HG02759 (cell line): Measurements from ENCODE around the gene OR6P1.

Source experiments
- ATAC-seq: cut with Tn5 transposase; IDR thresholded peaks from one replicate; pipeline ENCODE4 v1.9.1; 2021; ENCODE audit warnings: mild to moderate bottlenecking, moderate library complexity; ENCODE audit not compliant: unreplicated experiment

The OR6P1 gene

GRCh38 chr1:158570480-158570879, at the start of gene OR6P1:
Gene OR6P1, minus strand, starts transcription at chr1:158570580. Its CDS starts 6,976 bp downstream, at chr1:158563604.
- ATAC-seq = no peak

- ATAC-seq = no peak
These were observed 43.4 kb upstream of the OR6P1 start for GRCh38 chr1:158613764-158614163.

GRCh38 chr1:158611916-158612315, 41.5 kb upstream of the OR6P1 start:
- no peak for ATAC-seq

GRCh38 chr1:158607296-158607695, 36.9 kb upstream of the OR6P1 start:
- no peak for ATAC-seq

GRCh38 chr1:158604968-158605367, 34.6 kb upstream of the OR6P1 start, which contains the start of gene OR10Z1:
Gene OR10Z1, plus strand, starts transcription at chr1:158605268. Its CDS starts 1,171 bp downstream, at chr1:158606439.
- no peak for ATAC-seq

GRCh38 chr1:158600735-158601134, 30.4 kb upstream of the OR6P1 start:
- ATAC-seq = no peak

GRCh38 chr1:158586942-158587341, 16.6 kb upstream of the OR6P1 start:
- ATAC-seq = no peak

- no peak for ATAC-seq
These were observed 13.6 kb upstream of the OR6P1 start for GRCh38 chr1:158583962-158584361.

GRCh38 chr1:158579733-158580132, 9.4 kb upstream of the OR6P1 start, which contains the start of gene OR10X1:
Gene OR10X1, minus strand, starts transcription at chr1:158579899. Its CDS starts 0 bp downstream, at chr1:158579899.
- no peak for ATAC-seq

GRCh38 chr1:158577561-158577960, 7.2 kb upstream of the OR6P1 start:
- no peak for ATAC-seq

- no peak for ATAC-seq
These were observed 1.8 kb upstream of the OR6P1 start for GRCh38 chr1:158572226-158572625.

GRCh38 chr1:158564608-158565007, 5.8 kb downstream of the OR6P1 start:
- ATAC-seq = no peak

- no peak for ATAC-seq
These were observed 6.5 kb downstream of the OR6P1 start for GRCh38 chr1:158563853-158564252.

GRCh38 chr1:158559696-158560095, 10.7 kb downstream of the OR6P1 start:
- no peak for ATAC-seq

- ATAC-seq = no peak
These were observed 16.0 kb downstream of the OR6P1 start, which contains the start of gene OR6Y1 for GRCh38 chr1:158554352-158554751. Gene OR6Y1, minus strand, starts transcription at chr1:158554405. Its CDS starts 6,300 bp downstream, at chr1:158548105.

- no peak for ATAC-seq
These were observed 18.1 kb downstream of the OR6P1 start for GRCh38 chr1:158552296-158552695.

GRCh38 chr1:158547533-158547932, 22.8 kb downstream of the OR6P1 start:
- no peak for ATAC-seq

- ATAC-seq = no peak
These were observed 32.8 kb downstream of the OR6P1 start for GRCh38 chr1:158537609-158538008.

- no peak for ATAC-seq
These were observed 35.9 kb downstream of the OR6P1 start for GRCh38 chr1:158534496-158534895.

- peak; percentile 64 for ATAC-seq
These were observed 43.1 kb downstream of the OR6P1 start for GRCh38 chr1:158527190-158527815.

- no peak for ATAC-seq
These were observed 48.7 kb downstream of the OR6P1 start for GRCh38 chr1:158521666-158522058.

GRCh38 chr1:158520955-158521665, 49.3 kb downstream of the OR6P1 start:
- no peak for ATAC-seq
